Heart right ventricle (tissue), 16 donors: ENCODE results near the gene BRICD5. TPM values are rescaled to one million over a fixed set of nuclear protein-coding genes. Genes with fewer than 3 reads are reported as not detected.
A peak's percentile ranks its signal among the peaks of the same experiment; 100 is the strongest.

ENCODE experiments used
- ATAC-seq, 8 donors: fragments of 200-7000 bp; cut with Tn5 transposase; one replicate each; pipeline ENCODE4 v1.9.1; 2020; ENCODE audit warnings: mild to moderate bottlenecking in 8 of 8, moderate library complexity in 8 of 8, moderate number of reproducible peaks in 1 of 8
- DNase-seq, 2 donors: peaks; one replicate each; pipeline ENCODE4 v3.0.0-alpha.2; 2020
- H3K27ac ChIP-seq, 10 donors: fragments of 200-600 bp; sonication (generic) in 2 of 10; one replicate each; pipeline versions ENCODE4 v1.5.0 to v1.8.0; 2020 to 2022; ENCODE audit warnings: mild to moderate bottlenecking in 3 of 10
- H3K27me3 ChIP-seq, 7 donors: fragments of 200-600 bp; one replicate each; pipeline ENCODE4 v1.8.0; 2021 to 2022; ENCODE audit warnings: mild to moderate bottlenecking in 2 of 7
- H3K36me3 ChIP-seq, 9 donors: fragments of 200-600 bp; sonication (generic) in 1 of 9; one replicate each; pipeline versions ENCODE4 v1.5.0 to v1.8.0; 2020 to 2022; ENCODE audit warnings: mild to moderate bottlenecking in 2 of 9
- H3K4me1 ChIP-seq, 9 donors: fragments of 200-600 bp; sonication (generic) in 1 of 9; one replicate each; pipeline versions ENCODE4 v1.5.0 to v1.8.0; 2020 to 2022; ENCODE audit warnings: mild to moderate bottlenecking in 4 of 9
- H3K4me3 ChIP-seq, 10 donors: fragments of 200-600 bp; sonication (generic) in 2 of 10; one replicate each; pipeline versions ENCODE4 v1.5.0 to v1.8.0; 2020 to 2022; ENCODE audit warnings: mild to moderate bottlenecking in 7 of 10, moderate library complexity in 2 of 10
- H3K9me3 ChIP-seq, 11 donors: fragments of 200-600 bp in 10 of 11; sonication (generic) in 2 of 11; one replicate each; pipeline versions ENCODE4 v1.5.0 to v1.8.0; 2013 to 2022; ENCODE audit warnings: mild to moderate bottlenecking in 2 of 11, control low read depth in 1 of 11, moderate library complexity in 1 of 11
- WGBS, 2 donors: extraction: QIAGEN DNeasy Blood & Tissue Kit; methylation state at CpG; one replicate each; pipeline ENCODE4 v1.1.7; 2013; ENCODE audit warnings: inconsistent platforms in 1 of 2; 5-methylcytosine and 5-hydroxymethylcytosine counted together
- intact Hi-C, 10 donors: fragments of 100-400 bp; cut with DNase I; formaldehyde crosslinking; loops; one replicate each; pipeline versions ENCODE4 v1.11.1 to v1.14.2; 2022
- polyA plus RNA-seq, 2 donors: library from polyadenylated mRNA; stranded (reverse); fragments of 200-250 nt; gene quantifications; one replicate each; pipeline ENCODE4 v1.2.3, GENCODE V29; 2013
- total RNA-seq, 10 donors: library from RNA; stranded (reverse); fragmentation: NEBNext Ultra II Directional in 3 of 10; extraction: Animal tissue kit (Norgen Biotek cat#: 25700) in 3 of 10; gene quantifications; one replicate each; pipeline versions ENCODE4 v1.2.1 to v1.2.4, GENCODE V29; 2021 to 2023
- TF ChIP-seq, protein P1 (sequence below), 9 donors: fragments of 200-600 bp; sonication (generic) in 2 of 9; IDR thresholded peaks; one replicate each; pipeline versions ENCODE4 v1.5.0 to v1.8.0; 2021 to 2022; ENCODE audit warnings: antibody characterized with exemption in 9 of 9, mild to moderate bottlenecking in 5 of 9, moderate library complexity in 1 of 9
- donor health status: Arrhythmogenic right ventricular cardiomyopathy.
- donor health status: ischemic (EF 13 %, LVEDD 7.1; RV severe dilation, severe dysfunction).
- donor health status: healthy with polysubstance abuse.
- donor health status: DM: no; HTN: yes; CAD: no.
- donor health status: DM: no; HTN: no; CAD: no.
- donor health status: ischemic (EF 25% LVEDD 6.9; RV normal size, moderate dysfunction).
- donor health status: ischemic (EF 25% LVEDD 5.7; RV mildly dilated, moderate dysfunction).
- donor health status: healthy.
- donor health status: DM: yes; HTN: yes; CAD: no.
- donor health status: Ischemic cardiomyopathy.
- donor health status: ischemic (EF 35%, LVEDD 5.7; RV mildly dilated, moderate dysfunction).
- donor health status: nonischemic (EF 11% LVEDD 7.7; RV severe dilation, severe dysfunction).
- donor health status: DM: yes; HTN: yes; CAD: no.
- donor health status: PGD.
- donor health status: ischemic (EF 29% LVEDD 5.4; RV normal size, mild dysfunction).
- donor health status: nonischemic (EF 23%, LVEDD 6.1; RV moderate dilation, normal function).

The BRICD5 gene
- total and polyA plus RNA-seq, 12 donors, result 4.3 to 31.7 (median 7.7) TPM

DNA sequence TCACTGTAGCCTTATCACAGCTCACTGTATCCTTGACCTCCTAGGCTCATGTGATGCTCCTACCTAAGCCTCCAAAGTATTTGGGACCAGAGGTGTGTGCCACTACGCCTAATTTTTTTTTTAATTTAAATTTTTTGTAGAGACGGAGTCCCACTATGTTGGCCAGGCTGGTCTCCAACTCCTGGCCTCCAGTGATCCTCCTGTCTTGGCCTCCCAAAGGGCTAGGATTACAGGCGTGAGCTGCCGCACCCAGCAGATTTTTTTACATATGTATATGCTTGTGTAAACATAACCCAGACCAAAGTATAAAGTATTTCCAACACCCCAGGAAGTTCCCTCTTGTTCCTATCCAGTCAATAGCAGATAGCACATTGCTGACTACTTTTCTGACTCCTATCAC lies 5.7 kb upstream of the BRICD5 start:
- DNase-seq (no peak), ATAC-seq (no peak)
- intact Hi-C loops, result no loop called here
- 96 to 99% methylated on average over 4 of the region's 4 CpGs for WGBS, 2 donors
- no peak overlapping the region for H3K4me3 ChIP-seq
- H3K36me3 ChIP-seq, result no peaks in the 10 kb centered on the region
- H3K4me1 ChIP-seq, result peaks cover 17 to 37% (median 28%) of the 10 kb centered on the region in 9 donors
- H3K27ac ChIP-seq, result no peak overlapping the region
- no peaks in the 10 kb centered on the region for H3K9me3 ChIP-seq
- H3K27me3 ChIP-seq, result no peaks in the 10 kb centered on the region
- TF ChIP-seq, protein P1, sequence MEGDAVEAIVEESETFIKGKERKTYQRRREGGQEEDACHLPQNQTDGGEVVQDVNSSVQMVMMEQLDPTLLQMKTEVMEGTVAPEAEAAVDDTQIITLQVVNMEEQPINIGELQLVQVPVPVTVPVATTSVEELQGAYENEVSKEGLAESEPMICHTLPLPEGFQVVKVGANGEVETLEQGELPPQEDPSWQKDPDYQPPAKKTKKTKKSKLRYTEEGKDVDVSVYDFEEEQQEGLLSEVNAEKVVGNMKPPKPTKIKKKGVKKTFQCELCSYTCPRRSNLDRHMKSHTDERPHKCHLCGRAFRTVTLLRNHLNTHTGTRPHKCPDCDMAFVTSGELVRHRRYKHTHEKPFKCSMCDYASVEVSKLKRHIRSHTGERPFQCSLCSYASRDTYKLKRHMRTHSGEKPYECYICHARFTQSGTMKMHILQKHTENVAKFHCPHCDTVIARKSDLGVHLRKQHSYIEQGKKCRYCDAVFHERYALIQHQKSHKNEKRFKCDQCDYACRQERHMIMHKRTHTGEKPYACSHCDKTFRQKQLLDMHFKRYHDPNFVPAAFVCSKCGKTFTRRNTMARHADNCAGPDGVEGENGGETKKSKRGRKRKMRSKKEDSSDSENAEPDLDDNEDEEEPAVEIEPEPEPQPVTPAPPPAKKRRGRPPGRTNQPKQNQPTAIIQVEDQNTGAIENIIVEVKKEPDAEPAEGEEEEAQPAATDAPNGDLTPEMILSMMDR (IDR thresholded peaks at IDR 0.05), result no peak

DNA sequence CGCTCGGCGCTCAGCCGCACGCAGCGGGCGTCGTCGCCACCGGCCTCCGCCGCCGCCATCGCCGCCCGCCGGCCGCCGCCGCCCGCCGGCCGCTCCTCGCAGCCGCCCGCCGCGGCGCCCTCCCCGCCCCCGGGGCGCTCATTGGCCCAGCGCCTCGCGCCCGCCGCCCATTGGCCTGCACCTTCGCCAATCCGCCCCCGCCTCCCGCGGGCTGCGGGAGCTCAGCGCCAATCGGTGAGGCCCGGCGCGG lies 4.0 kb upstream of the BRICD5 start, which contains the start of gene PGP:
PGP (minus strand) TSS at position 122 of the 250 bp plus-strand sequence; CDS start at position 59, 63 bp downstream.
- 0 to 1% methylated on average over 43 to 48 of the region's 48 CpGs for WGBS, 2 donors
- intact Hi-C loops, result no loop called here
- ATAC-seq, result peak in 4 of 8 donors; percentile 84 to 92 (median 88)

DNA sequence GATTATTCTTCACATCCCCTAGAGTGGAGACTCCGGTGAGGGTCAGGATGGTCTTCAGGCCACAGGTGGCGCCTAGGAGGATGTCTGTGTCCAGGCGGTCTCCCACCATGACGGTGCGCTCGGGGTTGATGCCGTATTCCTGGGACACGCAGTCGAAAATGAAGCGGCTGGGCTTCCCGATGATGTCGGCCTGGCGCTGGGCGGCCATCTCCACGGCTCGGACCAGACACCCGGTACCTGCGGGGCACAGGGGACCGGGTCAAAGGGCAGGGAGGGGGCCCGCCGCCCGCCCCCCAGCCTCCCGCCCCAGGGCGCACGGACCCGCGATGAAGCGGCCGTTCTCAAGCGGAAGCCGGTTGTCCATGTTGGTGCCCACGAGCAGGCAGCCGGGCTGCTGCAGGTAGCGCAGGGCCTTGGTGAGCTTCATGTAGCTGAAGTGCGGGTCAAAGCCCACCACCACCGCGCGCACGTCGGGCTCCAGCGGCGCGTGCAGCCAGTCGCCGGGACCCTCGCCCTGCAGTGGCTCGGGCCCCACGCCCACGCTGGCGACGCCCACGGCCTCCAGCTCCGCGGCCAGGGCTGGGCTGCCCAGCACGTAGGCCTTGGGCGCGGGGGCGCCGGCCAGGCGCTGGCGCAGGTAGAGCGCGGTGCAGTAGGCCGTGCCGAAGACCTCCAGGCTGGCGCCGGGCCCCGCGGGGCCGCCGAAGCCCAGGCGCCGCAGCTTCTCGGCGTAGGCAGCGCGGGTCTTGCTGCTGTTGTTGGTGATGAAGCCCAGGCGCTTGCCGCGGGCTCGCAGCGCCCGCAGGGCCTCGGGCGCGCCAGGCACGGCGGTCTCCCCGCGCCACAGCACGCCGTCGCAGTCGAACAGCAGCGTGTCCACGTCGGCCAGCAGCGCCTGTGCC lies 3.4 kb upstream of the BRICD5 start:
- H3K4me1 ChIP-seq, result peaks cover 17 to 49% (median 32%) of the 10 kb centered on the region in 9 donors
- intact Hi-C loops, result no loop called here
- no peaks in the 10 kb centered on the region for H3K9me3 ChIP-seq
- H3K4me3 ChIP-seq, result peak overlapping the region; percentile 40 to 97 (median 86)
- TF ChIP-seq, protein P1 (IDR thresholded peaks at IDR 0.05), result no peak
- peaks cover 0 to 13% (median 2%) of the 10 kb centered on the region in 9 donors for H3K36me3 ChIP-seq
- ATAC-seq (no peak), DNase-seq (no peak)
- no peaks in the 10 kb centered on the region for H3K27me3 ChIP-seq
- WGBS, 2 donors, result 1% methylated on average over 68 to 98 of the region's 98 CpGs
- H3K27ac ChIP-seq, result peak overlapping the region; percentile 22 to 94 (median 86)

More for the DNA sequence above, 4.0 kb upstream of the BRICD5 start, which contains the start of gene PGP:
- DNase-seq, result no peak
- Histone ChIP-seq H3K4me3 (peak within 1 kb of the TSS; percentile 40 to 97 (median 86)), H3K9me3 (no peaks in the 10 kb centered on the region), H3K4me1 (peaks cover 17 to 49% (median 32%) of the 10 kb centered on the region in 9 donors), H3K27me3 (no peaks in the 10 kb centered on the region), H3K36me3 (peaks cover 0 to 7% (median 0%) of the 10 kb centered on the region in 9 donors), H3K27ac (peak within 1 kb of the TSS; percentile 76 to 95 (median 90))
- TF ChIP-seq, protein P1 (IDR thresholded peaks at IDR 0.05), result no peak

DNA sequence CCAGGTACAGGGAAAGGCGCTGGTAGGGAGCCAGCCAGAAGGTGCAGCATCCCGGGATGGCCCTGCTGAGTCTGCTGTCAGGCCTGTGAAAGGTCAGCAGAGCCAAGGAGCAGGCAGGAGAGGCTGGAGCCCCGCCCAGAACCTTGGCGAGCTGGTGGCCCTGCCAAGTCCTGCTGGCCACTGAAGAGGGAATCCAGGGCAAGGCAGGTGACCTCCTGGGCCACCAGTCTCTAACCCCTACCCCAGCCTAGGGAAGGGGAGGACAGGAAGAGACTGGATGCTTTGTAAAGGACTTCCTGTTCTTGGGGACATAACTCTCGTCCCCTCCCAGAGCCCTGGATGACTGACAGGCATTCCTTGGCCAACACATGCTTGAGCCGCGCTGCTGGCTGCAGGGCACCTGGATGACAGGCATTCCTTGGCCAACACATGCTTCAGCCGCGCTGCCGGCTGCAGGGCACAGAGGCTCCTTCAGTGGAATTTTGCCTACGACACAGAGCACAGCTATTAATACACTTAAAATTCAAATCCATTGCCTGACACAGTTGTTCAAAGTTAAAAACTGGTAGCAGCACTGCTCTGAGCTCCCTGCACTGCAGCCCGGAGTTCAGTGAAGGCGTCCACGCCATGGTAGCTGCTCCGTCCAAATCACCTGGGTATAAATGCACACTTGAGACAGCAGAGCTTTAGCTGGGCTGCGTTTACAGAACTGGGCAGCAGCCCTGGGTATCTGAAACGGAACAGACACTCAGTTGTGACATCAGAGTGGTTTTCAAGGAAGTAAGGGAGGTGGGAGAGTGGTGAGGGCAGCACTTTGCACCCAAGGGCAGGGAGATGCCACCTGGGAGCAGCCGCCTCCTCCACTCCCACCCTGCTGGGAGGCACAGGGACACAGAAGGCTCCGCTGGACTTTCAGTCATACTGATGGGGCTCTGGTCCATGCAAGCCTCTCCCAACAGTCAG lies 2.0 kb upstream of the BRICD5 start:
- peak in 7 of 8 donors; percentile 2 to 50 (median 25) for ATAC-seq
- peak overlapping the region in 9 of 10 donors; percentile 63 to 97 (median 87) for H3K4me3 ChIP-seq
- peak; percentile 52 to 64 for DNase-seq
- H3K27ac ChIP-seq, result peak overlapping the region; percentile 72 to 94 (median 86)
- H3K4me1 ChIP-seq, result peaks cover 17 to 49% (median 32%) of the 10 kb centered on the region in 9 donors
- peaks cover 0 to 27% (median 16%) of the 10 kb centered on the region in 9 donors for H3K36me3 ChIP-seq
- TF ChIP-seq, protein P1 (IDR thresholded peaks at IDR 0.05), result no peak
- WGBS, 2 donors, result 40 to 44% methylated on average over 19 of the region's 19 CpGs
- H3K27me3 ChIP-seq, result no peaks in the 10 kb centered on the region
- intact Hi-C loops, result no loop called here
- H3K9me3 ChIP-seq, result no peaks in the 10 kb centered on the region
